Measurements from ENCODE around the gene LGALS3BP.
"Not testable (repeated sequence)": the region's sequence is repeated elsewhere in the genome, so short reads cannot be mapped to it uniquely, and the experiment has no call there.

Gene LGALS3BP

DNA sequence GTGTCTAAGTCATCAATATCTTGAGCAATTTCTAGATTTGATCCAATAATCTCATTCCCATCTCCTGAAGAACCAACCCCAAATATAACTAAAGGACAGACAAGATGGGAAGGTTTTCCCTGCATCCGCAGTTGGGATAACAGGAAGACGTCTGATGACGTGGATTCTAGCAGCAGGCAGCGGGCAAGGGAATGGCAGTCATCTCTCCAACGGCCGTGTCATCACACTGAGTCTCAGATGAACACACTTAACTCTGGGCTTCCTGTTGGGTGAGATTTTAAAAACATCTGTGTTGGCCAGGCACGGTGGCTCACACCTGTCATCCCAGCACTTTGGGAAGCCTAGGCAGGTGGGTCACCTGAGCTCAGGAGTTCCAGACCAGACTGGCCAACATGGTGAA, 33.6 kb downstream of the LGALS3BP start:
- no peak for DNase-seq (ENCODE audit: low read depth in 4 of 4, low spot score in 1 of 4)

GRCh38 chr17:78945455-78945854, 34.3 kb downstream of the LGALS3BP start:
- not testable (repeated sequence) for DNase-seq (ENCODE audit: low read depth in 4 of 4, low spot score in 1 of 4)

DNA sequence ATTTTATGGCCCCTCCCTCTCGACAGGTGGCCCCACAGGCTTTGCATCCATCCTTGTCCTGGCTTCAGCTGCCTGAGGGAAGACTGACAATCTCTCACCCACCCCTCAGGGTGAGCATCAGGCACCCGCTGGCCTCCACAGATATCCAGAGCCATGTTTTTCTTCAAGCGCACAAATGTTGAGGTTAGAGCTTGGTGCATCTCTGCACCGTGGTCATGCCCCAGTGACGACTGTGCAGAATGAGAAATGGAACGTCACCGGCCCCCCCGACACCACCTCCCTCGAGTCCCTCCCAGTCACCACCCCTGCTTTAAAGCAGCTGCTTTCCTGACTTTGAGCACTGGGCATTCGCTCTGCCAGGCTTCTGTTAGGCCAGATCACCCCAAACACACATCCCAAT, 34.8 kb downstream of the LGALS3BP start:
- no peak for DNase-seq (ENCODE audit: low read depth in 4 of 4, low spot score in 1 of 4)

- DNase-seq (ENCODE audit: low read depth in 4 of 4, low spot score in 1 of 4) = no peak
Measured at GRCh38 chr17:78944026-78944425, 35.7 kb downstream of the LGALS3BP start.

DNA sequence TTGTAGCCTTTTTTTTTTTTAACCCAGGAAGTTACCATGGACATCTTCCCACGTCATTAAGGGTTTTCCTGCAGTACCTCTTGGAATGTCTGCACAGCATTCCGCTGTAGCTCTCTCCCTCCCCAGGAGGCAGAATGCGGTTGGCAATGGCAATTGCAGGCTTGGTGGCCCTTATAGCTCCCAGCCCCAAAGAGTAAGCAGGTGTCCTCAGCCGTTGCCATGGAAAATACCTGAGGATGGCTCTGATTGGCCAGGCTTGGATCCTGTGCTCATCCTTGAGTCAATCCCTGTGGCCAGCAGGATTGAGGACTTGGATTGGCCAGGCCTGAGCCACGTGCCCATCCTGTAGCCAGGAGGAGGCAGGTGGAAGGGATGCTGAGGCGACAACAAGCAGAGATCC, 39.0 kb downstream of the LGALS3BP start:
- no peak for DNase-seq (ENCODE audit: low read depth in 4 of 4, low spot score in 1 of 4)

DNA sequence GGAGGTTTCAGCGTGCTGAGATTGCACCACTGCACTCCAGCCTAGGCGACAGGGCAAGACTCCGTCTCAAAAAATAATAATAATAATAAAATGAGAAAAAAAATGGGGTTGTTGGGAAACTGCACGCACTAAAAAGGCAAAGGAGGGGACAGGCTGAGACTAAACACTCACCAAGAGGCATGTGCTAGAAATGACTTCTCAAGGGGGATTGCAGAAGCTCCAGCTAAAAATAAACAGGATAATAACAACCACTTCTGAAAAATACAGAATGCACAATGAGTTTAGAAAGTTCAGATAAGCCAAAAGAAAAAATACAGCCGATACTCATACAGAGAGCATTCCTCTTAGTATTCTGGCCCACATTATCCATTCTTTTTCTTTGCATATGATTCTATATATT, 39.5 kb downstream of the LGALS3BP start:
- DNase-seq (ENCODE audit: low read depth in 4 of 4, low spot score in 1 of 4) = no peak

GRCh38 chr17:78939615-78940014, 40.1 kb downstream of the LGALS3BP start:
- DNase-seq (ENCODE audit: low read depth in 4 of 4, low spot score in 1 of 4) = no peak

DNA sequence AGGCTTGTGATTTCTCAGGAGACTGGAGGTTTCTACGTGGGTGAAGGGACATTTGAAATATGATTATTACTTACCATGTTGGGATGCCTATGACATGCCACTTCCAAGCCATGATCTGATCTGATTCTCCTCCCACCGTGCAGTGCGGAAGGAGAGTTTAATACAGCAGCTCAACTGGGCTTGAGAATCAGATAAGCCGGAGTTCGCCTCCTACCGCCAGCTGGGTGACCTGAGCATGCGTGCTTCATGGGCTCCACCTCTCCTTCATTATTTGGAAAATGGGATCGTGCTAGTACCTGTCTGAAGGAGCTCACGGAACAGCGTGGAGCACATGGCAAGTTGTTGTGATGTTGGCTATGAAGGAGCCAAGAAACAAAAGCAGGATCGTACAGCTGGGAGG, 42.2 kb downstream of the LGALS3BP start:
- DNase-seq (ENCODE audit: low read depth in 4 of 4, low spot score in 1 of 4) = no peak

DNA sequence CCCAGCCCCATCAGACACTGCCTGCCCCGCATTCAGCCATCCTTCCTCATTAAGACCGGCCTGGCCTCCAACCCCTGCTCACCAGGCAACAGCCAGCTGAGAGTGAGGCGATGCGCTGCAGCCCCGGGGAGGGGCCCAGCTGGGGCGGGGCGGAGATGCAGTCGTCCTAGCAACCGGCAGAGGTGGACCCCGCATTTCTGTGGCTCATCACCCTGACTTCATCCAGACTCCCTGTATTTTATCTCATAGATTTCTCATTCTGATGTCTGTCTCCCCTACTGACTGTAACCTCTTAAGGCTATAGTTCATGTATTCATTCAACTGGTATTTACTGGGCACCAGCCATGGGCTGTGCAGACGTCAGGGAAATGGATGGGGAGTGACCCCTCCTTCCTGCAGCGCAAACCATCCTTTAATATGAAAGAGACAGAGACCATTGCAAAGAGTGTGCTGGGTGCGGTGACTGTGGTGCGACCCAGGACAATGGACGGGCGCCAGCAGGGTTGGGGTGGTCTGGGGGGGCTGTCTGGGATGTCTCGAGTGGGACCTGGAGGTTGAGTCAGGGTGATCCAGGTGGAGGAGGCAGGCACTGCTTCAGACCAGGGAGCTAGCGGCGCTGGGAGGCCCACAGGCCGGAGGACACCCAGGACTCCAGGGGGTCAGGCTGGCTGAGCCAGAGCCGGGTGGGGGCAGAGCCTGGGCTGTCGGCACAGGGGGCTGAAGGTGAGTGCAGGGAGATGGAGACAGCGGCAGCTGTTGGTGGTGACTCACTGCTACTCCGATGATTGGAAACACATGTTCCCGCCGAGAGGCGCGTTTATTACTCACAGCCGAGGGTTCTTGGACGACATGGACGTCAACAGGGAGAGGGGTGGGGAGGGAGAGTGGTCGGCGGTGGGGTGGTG, 44.1 kb downstream of the LGALS3BP start:
- DNase-seq (ENCODE audit: low read depth in 4 of 4, low spot score in 1 of 4) = no peak

DNA sequence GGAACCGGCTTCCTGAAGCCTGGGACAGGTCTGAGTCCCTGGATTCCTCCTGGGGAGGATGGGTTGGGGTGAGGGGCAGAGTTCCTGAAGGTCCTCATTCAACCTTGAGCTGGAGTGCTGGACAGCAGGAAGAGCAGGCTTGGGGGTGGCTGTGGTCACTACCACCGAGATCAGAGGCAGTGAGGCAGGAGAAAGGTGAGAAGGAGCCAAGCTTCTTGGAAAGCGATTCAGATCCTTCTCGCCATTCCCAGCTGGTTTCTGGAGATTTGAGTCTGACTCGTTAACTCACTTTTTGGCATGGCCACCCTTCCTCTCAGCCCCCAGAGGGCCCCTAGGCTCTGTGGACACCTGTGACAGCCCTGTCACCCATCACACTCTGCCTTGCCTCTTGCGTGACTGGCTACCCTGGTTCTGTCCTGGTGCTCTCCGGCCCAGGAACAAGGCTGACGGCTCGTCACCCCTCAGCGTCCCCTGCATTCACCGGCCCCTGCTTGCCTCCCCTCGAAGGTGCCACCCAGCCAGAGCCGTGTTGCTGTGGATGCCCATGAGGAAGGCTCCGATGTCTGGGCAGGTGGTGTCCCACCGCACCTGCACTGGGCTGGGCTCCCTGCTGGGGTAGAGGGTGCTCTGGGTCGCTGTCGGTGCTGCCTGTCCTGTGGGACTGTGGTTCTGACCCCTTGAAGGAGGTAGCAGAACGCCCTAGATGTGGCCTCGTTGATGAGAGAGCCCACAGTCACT, 44.9 kb downstream of the LGALS3BP start:
- no peak for DNase-seq (ENCODE audit: low read depth in 4 of 4, low spot score in 1 of 4)

DNA sequence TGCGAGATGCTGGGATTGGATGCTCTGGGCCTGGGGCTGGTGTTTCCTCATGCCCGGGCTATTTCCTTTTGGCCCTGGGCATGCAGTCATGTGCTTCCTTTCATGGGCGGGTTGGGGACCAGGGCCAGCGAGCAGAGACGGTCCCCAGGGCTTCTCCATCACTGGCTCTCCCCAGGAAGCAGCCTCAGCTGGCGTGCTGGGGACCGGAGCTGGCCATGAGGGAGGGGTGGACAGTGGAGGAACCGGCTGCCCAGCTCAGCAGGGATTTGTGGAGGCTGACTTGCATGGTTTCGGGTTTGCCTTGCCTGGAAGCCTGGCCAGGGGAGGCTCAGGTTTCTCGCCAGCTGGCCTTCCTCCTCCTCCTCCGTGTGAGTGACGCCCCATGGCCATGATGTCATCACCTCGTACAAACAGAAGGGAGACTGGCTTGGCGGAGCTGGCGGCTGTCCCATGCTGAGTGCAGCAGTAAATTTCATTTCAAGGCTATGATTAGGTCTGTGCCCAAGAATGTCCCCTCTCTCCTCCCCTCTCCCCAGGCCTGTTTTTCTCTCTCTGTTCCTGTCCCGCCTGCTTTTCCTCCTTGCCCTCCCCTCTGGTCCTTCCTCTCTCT, 45.7 kb downstream of the LGALS3BP start:
- no peak for DNase-seq (ENCODE audit: low read depth in 4 of 4, low spot score in 1 of 4)

- no peak for DNase-seq (ENCODE audit: low read depth in 4 of 4, low spot score in 1 of 4)
Measured at GRCh38 chr17:78933025-78933958, 46.4 kb downstream of the LGALS3BP start.

DNA sequence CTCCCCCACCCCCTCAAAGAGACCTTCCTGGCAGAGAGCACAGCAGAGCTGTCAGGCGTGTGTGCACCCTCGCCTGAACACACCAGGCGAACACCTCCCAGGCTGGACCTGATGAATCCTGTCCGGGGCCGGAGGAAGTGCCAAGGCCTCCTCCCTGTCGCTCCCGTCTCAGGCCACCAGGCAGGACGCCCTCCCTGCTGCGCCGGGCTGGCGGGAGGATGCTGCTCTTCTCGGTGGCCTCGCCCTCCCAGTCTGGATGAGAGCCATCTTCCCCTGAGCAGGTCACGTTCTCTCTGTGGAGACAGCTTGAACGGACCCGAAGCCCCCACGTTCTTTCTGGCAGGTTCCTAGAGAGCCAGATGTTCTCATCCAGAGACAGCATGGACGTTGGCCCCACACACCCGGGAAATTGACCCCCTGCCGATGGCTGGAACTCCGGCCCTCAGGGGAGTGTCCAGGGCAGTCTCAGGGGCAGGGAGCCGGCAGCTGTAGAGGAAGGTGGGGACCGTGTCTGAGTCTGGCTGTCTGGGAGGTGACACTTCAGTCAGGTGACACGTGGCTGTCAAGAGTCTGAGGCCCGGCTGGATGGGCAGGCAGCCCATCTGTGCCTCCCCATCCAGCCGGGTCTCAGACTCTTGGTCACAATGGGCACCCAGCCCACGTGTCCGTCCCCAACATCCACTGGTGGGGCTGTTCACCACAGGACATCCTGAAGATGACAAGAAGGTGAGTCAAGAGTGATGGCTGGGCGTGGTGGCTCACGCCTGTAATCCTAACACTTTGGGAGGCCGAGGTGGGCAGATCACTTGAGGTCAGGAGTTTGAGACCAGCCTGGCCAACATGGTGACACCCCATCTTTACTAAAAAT, 49.6 kb downstream of the LGALS3BP start:
- DNase-seq (ENCODE audit: low read depth in 4 of 4, low spot score in 1 of 4) = no peak

- DNase-seq (ENCODE audit: low read depth in 4 of 4, low spot score in 1 of 4) = no peak
Measured at GRCh38 chr17:78925662-78926555, 53.8 kb downstream of the LGALS3BP start.

GRCh38 chr17:78925234-78925633, 54.5 kb downstream of the LGALS3BP start, which contains the start of gene TIMP2:
Gene TIMP2, minus strand, starts transcription at chr17:78925387. Its CDS starts 299 bp downstream, at chr17:78925088.
- DNase-seq (ENCODE audit: low read depth in 4 of 4, low spot score in 1 of 4) = peak; percentile 19 to 51 (median 32)

GRCh38 chr17:78924481-78925151, 55.1 kb downstream of the LGALS3BP start:
- no peak for DNase-seq (ENCODE audit: low read depth in 4 of 4, low spot score in 1 of 4)

GRCh38 chr17:78923660-78924453, 55.9 kb downstream of the LGALS3BP start:
- DNase-seq (ENCODE audit: low read depth in 4 of 4, low spot score in 1 of 4) = peak in 2 of 4 experiments; percentile 26 to 28
